H1 (cell line): ENCODE data around the gene TBX21. TPM values are rescaled to one million over a fixed set of nuclear protein-coding genes. Genes with fewer than 3 reads are reported as not detected.

ENCODE experiments used
- CTCF ChIA-PET: fragments of 300-600 bp; sonication (Branson Sonifier 250); formaldehyde crosslinking; loops from one replicate; lab custom pipeline; 2021; ENCODE audit not compliant: partially characterized antibody; lab: Charles Lee
- POLR2A ChIA-PET: fragments of 300-600 bp; sonication (Branson Sonifier 250); formaldehyde crosslinking; loops from one replicate; lab custom pipeline; 2021; ENCODE audit warnings: inconsistent platforms; ENCODE audit not compliant: partially characterized antibody; lab: Charles Lee
- DNase-seq, 2 experiments: peaks; one replicate each; pipeline versions ENCODE4 v3.0.0 to v3.0.0-alpha.2; 2010 to 2022; ENCODE audit warnings: low spot score in 2 of 2, low read depth in 1 of 2, mixed read lengths in 1 of 2
- FAIRE-seq: peaks from 2 replicates; lab custom pipeline; 2011; peaks lifted over from hg19 to GRCh38; lab: Jason Lieb, UNC
- H2AFZ ChIP-seq: 2 replicates; pipeline ENCODE4 v1.8.1; 2012; ENCODE audit warnings: low read length, inconsistent platforms
- H2AK5ac ChIP-seq: 2 replicates; pipeline ENCODE4 v1.6.1; 2013; ENCODE audit warnings: low read depth, low read length
- H2BK120ac ChIP-seq: replicated peaks from 2 replicates; pipeline ENCODE3; 2013; ENCODE audit warnings: low read depth, low read length, inconsistent platforms
- H2BK12ac ChIP-seq: 2 replicates; pipeline ENCODE4 v1.6.1; 2013; ENCODE audit warnings: low read depth, low read length
- H2BK15ac ChIP-seq: 2 replicates; pipeline ENCODE4 v1.6.1; 2013; ENCODE audit warnings: low read length
- H2BK20ac ChIP-seq: 2 replicates; pipeline ENCODE4 v1.6.1; 2013; ENCODE audit warnings: low read length
- H2BK5ac ChIP-seq: 2 replicates; pipeline ENCODE4 v1.6.1; 2013; ENCODE audit warnings: low read depth, low read length
- H3K14ac ChIP-seq: 2 replicates; pipeline ENCODE4 v1.6.1; 2013; ENCODE audit warnings: inconsistent platforms; ENCODE audit not compliant: insufficient read length
- H3K18ac ChIP-seq: 2 replicates; pipeline ENCODE4 v1.6.1; 2013; ENCODE audit warnings: low read length; ENCODE audit errors: extremely low read depth
- H3K23ac ChIP-seq: 2 replicates; pipeline ENCODE4 v1.6.1; 2013; ENCODE audit warnings: inconsistent platforms; ENCODE audit not compliant: insufficient read length
- H3K23me2 ChIP-seq: 2 replicates; pipeline ENCODE4 v1.6.1; 2013; ENCODE audit warnings: low read depth, low read length
- H3K27ac ChIP-seq: 2 replicates; pipeline ENCODE4 v1.6.1; 2011; ENCODE audit warnings: low read depth, low read length, inconsistent platforms
- H3K27me3 ChIP-seq, 4 experiments: replicated peaks in 1 of 4; 1 replicate in 1 of 4; 2 replicates in 3 of 4; pipeline versions ENCODE4 v1.6.1 to v1.8.1; 2011 to 2013; ENCODE audit warnings: low read length in 3 of 4, mild to moderate bottlenecking in 3 of 4, inconsistent platforms in 2 of 4, mixed read lengths in 2 of 4, moderate library complexity in 1 of 4; ENCODE audit not compliant: control insufficient read depth in 3 of 4, insufficient read depth in 3 of 4; ENCODE audit errors: extremely low read depth in 1 of 4
- H3K36me3 ChIP-seq, 4 experiments: 2 replicates each; pipeline versions ENCODE4 v1.6.1 to v1.8.1; 2011 to 2013; ENCODE audit warnings: mild to moderate bottlenecking in 4 of 4, low read length in 3 of 4, moderate library complexity in 2 of 4, control low read depth in 1 of 4, inconsistent platforms in 1 of 4; ENCODE audit not compliant: insufficient read depth in 4 of 4, control insufficient read depth in 2 of 4
- H3K4ac ChIP-seq: replicated peaks from 2 replicates; pipeline ENCODE3; 2013; ENCODE audit warnings: low read length, low read depth, mixed read lengths, inconsistent platforms; ENCODE audit not compliant: insufficient read length
- H3K4me1 ChIP-seq, 4 experiments: replicated peaks in 1 of 4; 1 replicate in 1 of 4; 2 replicates in 3 of 4; pipeline versions ENCODE4 v1.6.1 to v1.8.1; 2011 to 2013; ENCODE audit warnings: low read length in 3 of 4, inconsistent platforms in 2 of 4, mixed read lengths in 1 of 4; ENCODE audit not compliant: insufficient read depth in 4 of 4, control insufficient read depth in 3 of 4
- H3K4me2 ChIP-seq, 2 experiments: 2 replicates each; pipeline versions ENCODE4 v1.6.1 to v1.8.1; 2011 to 2013; ENCODE audit warnings: low read depth in 2 of 2, low read length in 2 of 2, control low read depth in 1 of 2, inconsistent platforms in 1 of 2, mild to moderate bottlenecking in 1 of 2; ENCODE audit not compliant: insufficient read depth in 1 of 2
- H3K4me3 ChIP-seq, 4 experiments: fragments of 200-600, 300-600 bp in 1 of 4; sonication (generic), shearing (Covaris generic), sonication (Bioruptor Twin) in 1 of 4; 2 replicates each; pipeline versions ENCODE4 v1.5.1 to v1.8.1; 2011 to 2016; ENCODE audit warnings: low read length in 4 of 4, low read depth in 3 of 4, control low read depth in 2 of 4, inconsistent platforms in 2 of 4, mild to moderate bottlenecking in 2 of 4, mixed read lengths in 1 of 4, moderate library complexity in 1 of 4; ENCODE audit not compliant: insufficient read depth in 2 of 4; ENCODE audit errors: extremely low read depth in 1 of 4
- H3K56ac ChIP-seq: replicated peaks from 2 replicates; pipeline ENCODE3; 2013; ENCODE audit warnings: low read depth, mild to moderate bottlenecking, mixed read lengths, low read length, inconsistent platforms; ENCODE audit not compliant: insufficient read length
- H3K79me1 ChIP-seq: 2 replicates; pipeline ENCODE4 v1.6.1; 2013; ENCODE audit warnings: low read depth, low read length, control low read depth
- H3K79me2 ChIP-seq, 2 experiments: 2 replicates each; pipeline versions ENCODE4 v1.6.1 to v1.8.1; 2012 to 2013; ENCODE audit warnings: low read length in 2 of 2, mild to moderate bottlenecking in 2 of 2, inconsistent platforms in 1 of 2; ENCODE audit not compliant: insufficient read depth in 2 of 2, control insufficient read depth in 1 of 2
- H3K9ac ChIP-seq, 4 experiments: replicated peaks in 1 of 4; 1 replicate in 1 of 4; 2 replicates in 3 of 4; pipeline versions ENCODE4 v1.6.1 to v1.8.1; 2011 to 2013; ENCODE audit warnings: low read depth in 3 of 4, low read length in 3 of 4, control low read depth in 2 of 4, mild to moderate bottlenecking in 2 of 4, moderate library complexity in 2 of 4, inconsistent platforms in 1 of 4; ENCODE audit errors: extremely low read depth in 1 of 4
- H3K9me3 ChIP-seq, 2 experiments: 2 replicates each; pipeline versions ENCODE4 v1.6.1 to v1.8.1; 2012 to 2013; ENCODE audit warnings: mild to moderate bottlenecking in 2 of 2, moderate library complexity in 2 of 2, control low read depth in 1 of 2, inconsistent platforms in 1 of 2, low read depth in 1 of 2, low read length in 1 of 2, mixed read lengths in 1 of 2; ENCODE audit not compliant: insufficient read depth in 2 of 2
- H4K20me1 ChIP-seq, 2 experiments: replicated peaks in 1 of 2; 2 replicates each; pipeline versions ENCODE3 to v1.8.1; 2011 to 2013; ENCODE audit warnings: inconsistent platforms in 2 of 2, low read length in 2 of 2, mild to moderate bottlenecking in 1 of 2; ENCODE audit not compliant: insufficient read depth in 2 of 2, control insufficient read depth in 1 of 2
- H4K5ac ChIP-seq: 2 replicates; pipeline ENCODE4 v1.6.1; 2013; ENCODE audit warnings: low read length, low read depth, mixed read lengths, inconsistent platforms; ENCODE audit not compliant: insufficient read length
- H4K8ac ChIP-seq: 2 replicates; pipeline ENCODE4 v1.8.0; 2013; ENCODE audit warnings: mild to moderate bottlenecking, moderate library complexity, low read length, inconsistent platforms; ENCODE audit not compliant: insufficient read depth; ENCODE audit errors: extremely low read depth
- H4K91ac ChIP-seq: replicated peaks from 2 replicates; pipeline ENCODE3; 2013; ENCODE audit warnings: low read length, mixed read lengths, inconsistent platforms; ENCODE audit not compliant: insufficient read length
- CBX8 ChIP-seq: fragments of 300-800, 300-1000 bp; sonication (generic); IDR thresholded peaks from 2 replicates; pipeline ENCODE4 v1.7.1; 2016; ENCODE audit warnings: low read depth, low read length, borderline replicate concordance
- CTCF ChIP-seq, 3 experiments: IDR thresholded peaks; 1 replicate in 2 of 3; 2 replicates in 1 of 3; pipeline versions ENCODE4 v1.5.1 to v1.6.1; 2011; ENCODE audit warnings: low read length in 3 of 3, mild to moderate bottlenecking in 3 of 3, inconsistent platforms in 2 of 3, low read depth in 1 of 3, moderate library complexity in 1 of 3; ENCODE audit not compliant: insufficient read depth in 1 of 3; ENCODE audit errors: control extremely low read depth in 1 of 3
- WGBS, 2 experiments: shearing (Covaris generic) in 1 of 2; methylation state at CpG; one replicate each; pipeline versions ENCODE4 v1.1.6 to v1.1.7; 2013 to 2015; ENCODE audit warnings: low lambda C conversion rate in 2 of 2, mixed read lengths in 2 of 2, inconsistent platforms in 1 of 2, low coverage in 1 of 2, missing lambda C conversion rate in 1 of 2; ENCODE audit not compliant: insufficient replicate concordance in 2 of 2, insufficient coverage in 1 of 2, insufficient read length in 1 of 2; ENCODE audit errors: extremely low coverage in 1 of 2, missing lambda C conversion rate in 1 of 2; 5-methylcytosine and 5-hydroxymethylcytosine counted together
- polyA plus RNA-seq, 7 experiments: library from polyadenylated mRNA; depleted of rRNA in 3 of 7; stranded (reverse) in 5 of 7; unstranded in 2 of 7; fragments of >200 nt in 5 of 7; fragments of 200-250 nt in 2 of 7; gene quantifications; 1 replicate in 5 of 7; 2 replicates in 1 of 7; 4 replicates in 1 of 7; pipeline versions ENCODE4 v1.2.1 to v1.2.3, GENCODE V29; 2011 to 2013; ENCODE audit warnings: missing spikeins in 2 of 7, mixed read lengths in 2 of 7
- total RNA-seq: library from RNA; stranded (reverse); fragmentation: NEBNext Ultra II Directional; extraction: Animal tissue kit (Norgen Biotek cat#: 25700); gene quantifications from 2 replicates; pipeline ENCODE4 v1.2.1, GENCODE V29; 2021

TBX21 gene
- total and polyA plus RNA-seq, 2 of the 8 experiments (the other 6 are each of a cell fraction or from before 2014, with no cell fraction given): not detected

DNA sequence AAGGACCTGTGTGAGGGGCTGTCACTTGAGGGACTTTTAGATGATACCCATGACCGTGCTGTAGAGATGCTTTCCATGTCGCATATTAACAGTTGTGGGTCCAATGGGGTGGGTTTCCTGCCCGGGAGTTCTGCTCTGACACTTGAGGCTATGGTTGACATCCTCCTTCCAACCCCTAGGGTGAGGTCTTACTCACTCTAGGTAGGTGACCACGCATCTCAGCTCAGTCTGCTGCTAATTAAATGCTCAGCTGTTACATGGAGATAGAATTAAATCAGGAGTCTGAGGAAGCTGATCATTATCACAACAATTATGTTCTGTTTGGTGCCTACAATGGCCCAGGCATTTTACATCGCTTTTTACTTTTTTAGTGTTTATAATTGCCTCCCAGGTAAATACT, 48.4 kb downstream of the TBX21 start:
- Histone ChIP-seq H2BK5ac (no peak overlapping the region), H2BK12ac (no peak overlapping the region)
- TF ChIP-seq CTCF (IDR thresholded peaks at IDR 0.05; ENCODE audit: control extremely low read depth in 1 of 3, insufficient read depth in 1 of 3, low read depth in 1 of 3, low read length in 3 of 3) (no peak), CBX8 (no peak)

More for the DNA sequence above, 48.4 kb downstream of the TBX21 start:
- FAIRE-seq (no peak), DNase-seq (no peak)
- Histone ChIP-seq H4K20me1 (peaks cover 0 to 6% of the 10 kb centered on the region in 2 experiments), H3K36me3 (no peaks in the 10 kb centered on the region), H2BK120ac (no peak overlapping the region), H3K9me3 (no peaks in the 10 kb centered on the region), H2AFZ (no peak overlapping the region), H3K23me2 (no peaks in the 10 kb centered on the region; the same call in 1 of the 2 replicates), H2BK20ac (no peak overlapping the region), H4K8ac (no peak overlapping the region), H3K4me3 (no peak overlapping the region), H3K18ac (no peak overlapping the region), H3K14ac (no peak overlapping the region), H4K91ac (no peak overlapping the region), H2AK5ac (no peak overlapping the region), H4K5ac (no peak overlapping the region), H3K4me1 (no peaks in the 10 kb centered on the region), H3K4me2 (no peak overlapping the region), H3K79me2 (no peaks in the 10 kb centered on the region), H2BK15ac (no peak overlapping the region), H3K79me1 (no peaks in the 10 kb centered on the region), H3K27me3 (peaks cover 0 to 20% (median 10%) of the 10 kb centered on the region in 4 experiments; a peak in 5 of 7 replicates), H3K9ac (no peak overlapping the region), H3K4ac (no peak overlapping the region), H3K56ac (no peak overlapping the region), H3K27ac (no peak overlapping the region), H3K23ac (no peak overlapping the region)
- CTCF ChIA-PET: interaction anchor here (0.6 to 6.5 kb wide), 3 partner anchors 12 to 61 kb away, joined by 3 to 52 read pairs (median 3); no protein-coding TSS in a partner anchor
- POLR2A ChIA-PET: no interaction called here
- WGBS, 2 experiments: 88% methylated on average over 5 of the region's 5 CpGs; no CpG with 5 or more reads in 1 of the 2 experiments
